HL-60 (cell line): ENCODE results near the gene PANK4.

ENCODE experiments used
- DNase-seq, 2 experiments: peaks; one replicate each; pipeline ENCODE4 v3.0.0-alpha.2; 2010 to 2020; ENCODE audit warnings: low read depth in 1 of 2, low spot score in 1 of 2
- H3K27ac ChIP-seq: fragments of 250-450 bp; sonication (Bioruptor Pico); replicated peaks from 2 replicates; pipeline ENCODE4 v1.5.1; 2020; ENCODE audit warnings: mild to moderate bottlenecking, moderate library complexity
- H3K27me3 ChIP-seq: fragments of 250-450 bp; sonication (Bioruptor Pico); 2 replicates; pipeline ENCODE4 v1.5.1; 2021; ENCODE audit warnings: mild to moderate bottlenecking, moderate library complexity; ENCODE audit not compliant: insufficient read depth, poor library complexity, severe bottlenecking
- H3K4me3 ChIP-seq: replicated peaks from 2 replicates; pipeline ENCODE4 v1.5.1; 2011; ENCODE audit warnings: mild to moderate bottlenecking, control low read depth, low read length; ENCODE audit not compliant: insufficient read depth
- GABPA ChIP-seq: IDR thresholded peaks from 2 replicates; pipeline ENCODE4 v1.6.1; 2012; ENCODE audit warnings: low read depth
- POLR2AphosphoS5 ChIP-seq: IDR thresholded peaks from 2 replicates; pipeline ENCODE4 v1.6.1; 2012; ENCODE audit warnings: low read depth
- SPI1 ChIP-seq: IDR thresholded peaks from 2 replicates; pipeline ENCODE4 v1.6.1; 2012; ENCODE audit warnings: low read depth, mild to moderate bottlenecking, borderline replicate concordance
- long read RNA-seq: library from polyadenylated mRNA; unstranded; transcript quantifications from one replicate; pipeline ENCODE4 v2.0.0, GENCODE V29; 2020
- TF ChIP-seq, protein P1 (sequence below): IDR thresholded peaks from 2 replicates; pipeline ENCODE4 v1.6.1; 2012; ENCODE audit warnings: low read depth; ENCODE audit not compliant: insufficient replicate concordance
- TF ChIP-seq, protein P2 (sequence below): IDR thresholded peaks from one replicate; pipeline ENCODE4 v1.5.1; 2011; ENCODE audit warnings: low read length, control low read depth, inconsistent platforms; ENCODE audit not compliant: insufficient read depth

PANK4 gene
- long read RNA-seq, transcript PANK4-201 (19 exons, 2,677 nt), result major isoform, 167 of 195 reads
- long read RNA-seq, partial matches to known transcripts, result 5 of 195 reads
- long read RNA-seq, other reads (novel, unspliced or antisense), result 23 of 195 reads

- H3K4me3 ChIP-seq, result peak within 1 kb of the TSS; percentile 66
- peak; percentile 80 to 91 for DNase-seq
- H3K27ac ChIP-seq, result peak within 1 kb of the TSS; percentile 72
- H3K27me3 ChIP-seq, result peaks cover 36% of the 10 kb centered on the region
- TF ChIP-seq SPI1 (no peak), POLR2AphosphoS5 (peak; percentile 68; the same call in 1 of the 2 replicates)
These were observed at the start of gene PANK4 for GRCh38 chr1:2525920-2526823. Gene PANK4 (minus strand): TSS chr1:2526596. CDS start chr1:2526587, 9 bp downstream.

- Histone ChIP-seq H3K27me3 (no peaks in the 10 kb centered on the region), H3K4me3 (no peak overlapping the region), H3K27ac (no peak overlapping the region)
- no peak for DNase-seq
- TF ChIP-seq, protein P1, sequence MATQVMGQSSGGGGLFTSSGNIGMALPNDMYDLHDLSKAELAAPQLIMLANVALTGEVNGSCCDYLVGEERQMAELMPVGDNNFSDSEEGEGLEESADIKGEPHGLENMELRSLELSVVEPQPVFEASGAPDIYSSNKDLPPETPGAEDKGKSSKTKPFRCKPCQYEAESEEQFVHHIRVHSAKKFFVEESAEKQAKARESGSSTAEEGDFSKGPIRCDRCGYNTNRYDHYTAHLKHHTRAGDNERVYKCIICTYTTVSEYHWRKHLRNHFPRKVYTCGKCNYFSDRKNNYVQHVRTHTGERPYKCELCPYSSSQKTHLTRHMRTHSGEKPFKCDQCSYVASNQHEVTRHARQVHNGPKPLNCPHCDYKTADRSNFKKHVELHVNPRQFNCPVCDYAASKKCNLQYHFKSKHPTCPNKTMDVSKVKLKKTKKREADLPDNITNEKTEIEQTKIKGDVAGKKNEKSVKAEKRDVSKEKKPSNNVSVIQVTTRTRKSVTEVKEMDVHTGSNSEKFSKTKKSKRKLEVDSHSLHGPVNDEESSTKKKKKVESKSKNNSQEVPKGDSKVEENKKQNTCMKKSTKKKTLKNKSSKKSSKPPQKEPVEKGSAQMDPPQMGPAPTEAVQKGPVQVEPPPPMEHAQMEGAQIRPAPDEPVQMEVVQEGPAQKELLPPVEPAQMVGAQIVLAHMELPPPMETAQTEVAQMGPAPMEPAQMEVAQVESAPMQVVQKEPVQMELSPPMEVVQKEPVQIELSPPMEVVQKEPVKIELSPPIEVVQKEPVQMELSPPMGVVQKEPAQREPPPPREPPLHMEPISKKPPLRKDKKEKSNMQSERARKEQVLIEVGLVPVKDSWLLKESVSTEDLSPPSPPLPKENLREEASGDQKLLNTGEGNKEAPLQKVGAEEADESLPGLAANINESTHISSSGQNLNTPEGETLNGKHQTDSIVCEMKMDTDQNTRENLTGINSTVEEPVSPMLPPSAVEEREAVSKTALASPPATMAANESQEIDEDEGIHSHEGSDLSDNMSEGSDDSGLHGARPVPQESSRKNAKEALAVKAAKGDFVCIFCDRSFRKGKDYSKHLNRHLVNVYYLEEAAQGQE, result no peak
- TF ChIP-seq GABPA (no peak), SPI1 (no peak), POLR2AphosphoS5 (no peak)
- TF ChIP-seq, protein P2, sequence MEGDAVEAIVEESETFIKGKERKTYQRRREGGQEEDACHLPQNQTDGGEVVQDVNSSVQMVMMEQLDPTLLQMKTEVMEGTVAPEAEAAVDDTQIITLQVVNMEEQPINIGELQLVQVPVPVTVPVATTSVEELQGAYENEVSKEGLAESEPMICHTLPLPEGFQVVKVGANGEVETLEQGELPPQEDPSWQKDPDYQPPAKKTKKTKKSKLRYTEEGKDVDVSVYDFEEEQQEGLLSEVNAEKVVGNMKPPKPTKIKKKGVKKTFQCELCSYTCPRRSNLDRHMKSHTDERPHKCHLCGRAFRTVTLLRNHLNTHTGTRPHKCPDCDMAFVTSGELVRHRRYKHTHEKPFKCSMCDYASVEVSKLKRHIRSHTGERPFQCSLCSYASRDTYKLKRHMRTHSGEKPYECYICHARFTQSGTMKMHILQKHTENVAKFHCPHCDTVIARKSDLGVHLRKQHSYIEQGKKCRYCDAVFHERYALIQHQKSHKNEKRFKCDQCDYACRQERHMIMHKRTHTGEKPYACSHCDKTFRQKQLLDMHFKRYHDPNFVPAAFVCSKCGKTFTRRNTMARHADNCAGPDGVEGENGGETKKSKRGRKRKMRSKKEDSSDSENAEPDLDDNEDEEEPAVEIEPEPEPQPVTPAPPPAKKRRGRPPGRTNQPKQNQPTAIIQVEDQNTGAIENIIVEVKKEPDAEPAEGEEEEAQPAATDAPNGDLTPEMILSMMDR, result no peak
These were observed 48.0 kb upstream of the PANK4 start for GRCh38 chr1:2574350-2574749.

- no peak for DNase-seq
- TF ChIP-seq POLR2AphosphoS5, result no peak
- no peak for TF ChIP-seq SPI1
- TF ChIP-seq, protein P1, result no peak
- TF ChIP-seq, protein P2, result no peak
- no peak for TF ChIP-seq GABPA
- no peak overlapping the region for H3K27ac ChIP-seq
- no peaks in the 10 kb centered on the region for H3K27me3 ChIP-seq
- no peak overlapping the region for H3K4me3 ChIP-seq
These were observed 47.0 kb upstream of the PANK4 start for GRCh38 chr1:2573250-2573920.

DNA sequence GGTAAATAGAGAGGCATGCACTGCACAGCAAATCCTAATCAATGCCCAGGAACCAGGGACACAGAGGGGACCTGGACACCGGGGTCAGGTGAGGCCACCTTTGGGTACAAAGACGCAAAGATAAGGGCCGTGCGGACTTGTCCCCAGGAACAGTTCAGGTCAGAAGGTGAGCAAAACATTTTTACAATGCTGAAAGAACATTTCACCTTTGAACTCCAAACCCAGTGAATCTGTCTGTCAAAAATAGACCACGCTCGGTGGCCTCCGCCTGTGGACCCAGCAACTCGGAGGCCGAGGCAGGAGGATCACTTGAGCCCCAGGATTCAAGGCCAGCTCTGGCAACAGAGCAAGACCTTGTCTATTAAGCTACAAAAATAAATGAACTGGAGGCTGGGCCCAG is 45.0 kb upstream of the PANK4 start:
- Histone ChIP-seq H3K27ac (no peak overlapping the region), H3K4me3 (no peak overlapping the region), H3K27me3 (no peaks in the 10 kb centered on the region)
- TF ChIP-seq POLR2AphosphoS5 (no peak), SPI1 (no peak), GABPA (no peak)
- TF ChIP-seq, protein P2, result no peak
- TF ChIP-seq, protein P1, result no peak
- no peak for DNase-seq
